ELF-1 (cell line): ENCODE data around the gene DRAM1.
"Not testable (repeated sequence)": the region's sequence is repeated elsewhere in the genome, so short reads cannot be mapped to it uniquely, and the experiment has no call there.

Experiments
- DNase-seq: peaks from one replicate; pipeline ENCODE4 v3.0.0-alpha.2; 2016; ENCODE audit warnings: low read depth, low spot score

DRAM1 gene, protein sequence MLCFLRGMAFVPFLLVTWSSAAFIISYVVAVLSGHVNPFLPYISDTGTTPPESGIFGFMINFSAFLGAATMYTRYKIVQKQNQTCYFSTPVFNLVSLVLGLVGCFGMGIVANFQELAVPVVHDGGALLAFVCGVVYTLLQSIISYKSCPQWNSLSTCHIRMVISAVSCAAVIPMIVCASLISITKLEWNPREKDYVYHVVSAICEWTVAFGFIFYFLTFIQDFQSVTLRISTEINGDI

GRCh38 chr12:101876861-101877805 lies at the start of gene DRAM1:
DRAM1 (plus strand) TSS chr12:101877580; CDS start chr12:101877790, 210 bp downstream.
- peak; percentile 91 for DNase-seq

DNA sequence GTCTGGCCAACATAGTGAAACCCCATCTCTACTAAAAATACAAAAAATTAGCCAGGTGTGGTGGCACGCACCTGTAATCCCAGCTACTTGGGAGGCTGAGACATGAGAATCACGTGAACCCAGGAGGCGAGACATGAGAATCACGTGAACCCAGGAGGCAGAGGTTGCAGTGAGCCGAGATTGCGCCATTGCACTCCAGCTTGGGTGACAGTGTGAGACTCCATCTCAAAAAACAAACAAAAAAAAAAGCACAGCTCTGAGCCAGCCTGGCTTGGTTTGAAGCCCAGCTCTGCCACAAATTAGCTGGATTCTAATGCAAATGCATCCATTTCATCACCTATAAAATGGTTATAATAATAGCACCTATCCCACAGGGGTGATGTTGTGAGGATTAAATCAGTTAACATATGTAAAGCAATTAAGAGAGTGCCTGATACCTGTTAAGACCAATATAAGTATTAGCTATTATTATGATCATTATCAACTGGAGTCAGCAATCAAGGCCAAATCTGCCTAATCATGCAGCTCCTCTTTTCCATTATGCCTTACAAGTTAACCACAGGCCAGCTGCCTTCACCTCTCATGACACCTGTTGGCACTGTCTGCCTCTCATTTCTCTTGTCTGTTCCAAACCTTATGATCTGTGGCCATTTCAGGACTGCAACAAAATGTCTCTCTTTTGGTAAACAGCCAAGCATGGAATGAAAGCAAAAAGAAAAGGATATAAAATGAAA lies 48.8 kb upstream of the DRAM1 start:
- no peak for DNase-seq

GRCh38 chr12:101829639-101830366 lies 47.6 kb upstream of the DRAM1 start:
- DNase-seq, result no peak

GRCh38 chr12:101830367-101831325 lies 46.7 kb upstream of the DRAM1 start, which contains the start of gene GNPTAB:
GNPTAB (minus strand) TSS chr12:101830959; CDS start chr12:101830675, 284 bp downstream.
- peak; percentile 95 for DNase-seq

- DNase-seq, result no peak
These were observed 45.4 kb upstream of the DRAM1 start for GRCh38 chr12:101832030-101832429.

GRCh38 chr12:101838628-101839323 lies 38.6 kb upstream of the DRAM1 start:
- DNase-seq, result no peak

GRCh38 chr12:101839324-101840283 lies 37.8 kb upstream of the DRAM1 start:
- peak; percentile 60 for DNase-seq

GRCh38 chr12:101841069-101841468 lies 36.3 kb upstream of the DRAM1 start:
- DNase-seq, result no peak

- no peak for DNase-seq
These were observed 32.2 kb upstream of the DRAM1 start for GRCh38 chr12:101845137-101845711.

DNA sequence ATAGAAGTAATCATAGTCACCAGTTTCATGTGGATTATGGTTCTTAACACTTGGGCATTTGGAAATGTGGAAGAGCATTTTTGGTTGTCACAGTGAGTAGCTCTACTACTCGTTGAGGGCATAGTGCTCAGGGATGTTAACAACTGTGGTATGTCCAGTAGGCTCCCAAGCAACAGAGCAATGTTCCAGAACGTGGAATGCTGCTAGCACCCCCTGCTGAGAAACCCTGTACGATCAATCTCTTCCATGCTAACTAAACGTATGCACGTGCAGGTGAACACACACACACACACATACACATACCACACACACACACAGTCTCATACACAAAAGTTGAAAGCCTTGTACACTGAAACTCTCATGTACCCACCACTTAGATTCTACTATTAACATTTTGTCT lies 30.1 kb upstream of the DRAM1 start:
- DNase-seq, result no peak

DNA sequence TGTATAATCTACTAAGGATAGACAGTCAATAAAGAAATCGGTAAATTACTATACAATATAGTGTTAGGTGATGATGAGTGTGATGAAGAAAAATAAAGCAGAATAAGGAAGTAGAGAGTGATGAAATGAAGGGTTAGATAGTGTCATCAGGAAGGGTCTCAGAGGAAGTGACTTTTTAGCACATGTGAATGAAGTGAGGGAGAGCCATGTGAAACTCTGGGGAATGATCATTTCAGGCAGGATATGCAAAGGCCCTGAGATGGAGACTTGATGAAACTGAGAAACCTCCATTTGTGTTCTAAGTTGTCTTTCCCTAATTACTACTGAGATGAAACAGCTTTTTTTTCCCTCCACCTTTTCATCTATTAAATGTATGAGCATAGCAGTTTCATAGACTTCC lies 27.2 kb upstream of the DRAM1 start:
- no peak for DNase-seq

- DNase-seq, result no peak
These were observed 24.4 kb upstream of the DRAM1 start for GRCh38 chr12:101852998-101853397.

DNA sequence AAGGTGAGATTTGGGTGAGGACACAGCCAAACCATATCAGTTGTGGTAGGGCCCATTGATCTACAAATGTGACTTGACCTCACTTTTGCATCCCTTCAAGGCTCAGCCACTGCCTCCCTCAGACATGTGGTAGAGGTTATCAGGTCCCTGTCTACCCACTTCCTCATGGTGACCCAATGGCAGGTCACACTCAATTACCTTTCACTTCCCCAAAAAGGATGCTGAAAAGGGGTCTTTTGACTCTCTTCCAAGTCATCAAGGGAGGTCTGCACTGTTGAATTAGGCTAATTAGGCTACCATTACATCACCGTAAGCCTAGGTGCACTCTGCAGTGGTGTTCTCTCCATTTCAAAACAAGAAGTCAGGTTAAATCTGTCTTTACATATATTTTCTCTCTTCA lies 22.6 kb upstream of the DRAM1 start:
- no peak for DNase-seq

DNA sequence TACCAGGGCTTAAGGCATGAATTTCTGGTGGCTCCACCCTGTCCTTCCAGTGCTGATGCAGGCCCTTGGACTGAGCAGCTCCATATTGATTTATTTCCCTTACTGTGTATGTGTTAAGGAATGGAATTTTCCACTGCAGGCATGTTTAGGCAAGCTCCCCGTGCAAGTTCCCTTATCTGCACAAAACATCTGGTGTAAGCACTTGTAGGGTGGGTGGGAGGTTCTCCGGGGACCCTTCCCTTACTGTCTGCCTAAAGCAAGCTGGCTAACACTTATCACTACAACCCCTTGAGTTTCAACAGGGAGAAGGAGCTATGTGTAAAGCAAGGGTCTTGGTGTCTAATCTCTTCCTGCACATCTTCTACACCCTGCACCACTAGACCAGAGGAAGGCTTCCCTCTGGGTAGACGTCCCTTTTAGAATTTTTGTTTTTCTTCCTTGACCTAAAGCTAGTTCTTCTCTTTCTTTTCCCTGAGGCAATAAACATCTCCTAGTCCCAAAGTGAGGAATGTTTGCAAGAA lies 22.0 kb upstream of the DRAM1 start:
- peak; percentile 24 for DNase-seq

- DNase-seq, result no peak
These were observed 21.4 kb upstream of the DRAM1 start for GRCh38 chr12:101855976-101856375.

DNA sequence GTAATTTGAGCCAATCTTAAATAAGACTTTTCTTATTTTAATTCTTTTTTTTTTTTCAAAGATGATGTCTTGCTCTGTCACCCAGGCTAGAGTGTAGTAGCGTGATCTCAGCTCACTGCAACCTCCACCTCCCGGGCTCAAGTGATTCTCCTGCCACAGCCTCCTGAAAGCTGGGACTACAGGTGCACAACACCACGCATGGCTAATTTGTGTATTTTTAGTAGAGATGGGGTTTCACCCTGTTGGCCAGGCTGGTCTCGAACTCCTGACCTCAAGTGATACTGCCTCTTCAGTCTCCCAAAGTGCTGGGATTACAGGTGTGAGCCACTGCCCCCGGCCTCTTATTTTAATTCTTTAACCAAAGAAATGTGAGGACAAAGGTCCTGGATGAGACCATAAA lies 20.8 kb upstream of the DRAM1 start:
- not testable (repeated sequence) for DNase-seq

GRCh38 chr12:101857043-101857558 lies 20.3 kb upstream of the DRAM1 start:
- no peak for DNase-seq

DNA sequence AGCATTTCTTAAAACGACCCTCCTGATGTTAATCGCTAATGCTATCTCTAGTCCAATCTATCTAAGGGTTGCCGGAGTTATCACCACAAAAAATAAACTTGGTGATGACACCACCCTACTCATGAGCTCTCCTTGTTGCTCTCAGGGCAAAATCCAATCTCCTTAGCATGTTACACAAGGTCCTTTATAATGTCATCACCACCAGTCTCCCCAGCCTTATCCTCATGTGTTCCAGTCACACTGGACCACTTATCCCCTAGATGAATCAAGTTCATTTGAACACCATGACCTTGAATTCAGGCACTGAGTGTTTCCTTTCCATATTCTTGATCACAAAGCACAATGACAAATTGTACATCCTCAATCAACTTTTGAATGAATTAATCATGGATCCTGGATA lies 19.0 kb upstream of the DRAM1 start:
- DNase-seq, result no peak
